ENCODE results near the gene ATP2A1.
A peak's percentile ranks its signal among the peaks of the same experiment; 100 is the strongest.

The ATP2A1 gene

DNA sequence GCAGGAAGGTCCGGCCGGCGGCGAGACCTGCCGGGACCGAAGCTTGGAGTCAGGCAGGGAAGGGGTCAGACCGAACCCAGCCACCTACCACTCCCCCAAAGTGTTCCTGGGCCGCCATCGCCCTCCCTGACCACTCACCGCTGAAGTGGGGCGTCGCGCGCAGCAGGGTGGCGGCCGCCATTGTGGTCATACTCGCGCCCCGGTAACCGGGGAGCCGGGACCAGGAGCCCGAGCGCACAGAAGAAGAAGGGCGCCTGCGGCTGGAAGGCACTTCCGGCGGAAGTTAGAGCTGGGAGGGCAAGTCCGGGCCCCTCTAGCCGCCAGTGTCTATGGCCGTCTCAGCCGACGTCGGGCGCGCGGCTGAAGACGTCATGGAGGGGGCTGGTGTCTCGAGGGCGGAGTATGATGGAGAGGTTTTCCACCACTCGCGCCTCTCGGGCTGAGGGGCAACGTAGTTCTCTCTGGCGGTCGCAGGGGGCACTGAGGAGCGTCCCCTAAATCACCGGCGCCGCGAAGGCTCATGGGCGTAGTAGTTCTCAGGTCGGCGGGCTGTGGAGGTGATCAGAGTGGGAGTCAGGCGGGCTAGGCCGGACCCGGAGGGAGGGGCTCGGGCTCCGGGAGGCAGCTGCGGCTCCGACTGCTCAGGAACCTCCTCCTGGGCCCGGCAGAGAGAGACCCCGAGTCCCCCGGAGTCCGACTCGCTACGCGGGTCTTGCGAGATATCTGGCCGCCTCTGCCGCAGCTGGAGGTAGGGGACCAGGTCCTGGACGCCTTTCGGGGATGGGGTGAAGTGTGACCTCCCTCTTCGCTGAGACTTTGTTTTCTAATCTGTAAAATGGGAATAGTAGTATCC is 32.0 kb upstream of the ATP2A1 start, which contains the start of gene TUFM:
Gene TUFM (minus strand): TSS at position 269 of the 853 bp plus-strand sequence. CDS start 79 bp downstream, at position 190.
- H3K23ac ChIP-seq (ENCODE audit: low read length) = no peak within 1 kb of the TSS
- peak within 1 kb of the TSS; percentile 81 for H3K4me2 ChIP-seq (ENCODE audit: low read length)
- peak within 1 kb of the TSS; percentile 99 for H3K4me3 ChIP-seq (ENCODE audit: low read depth, low read length)
- peaks cover 10% of the 10 kb centered on the region for H3K79me2 ChIP-seq (ENCODE audit: control insufficient read depth, insufficient read depth, low read length, poor library complexity)
- peak within 1 kb of the TSS; percentile 91 for H3K14ac ChIP-seq (ENCODE audit: low read length)
- H2AFZ ChIP-seq (ENCODE audit: insufficient read depth, low read length, poor library complexity) = peak within 1 kb of the TSS; percentile 82
- H3K9me3 ChIP-seq (ENCODE audit: insufficient read depth, low read depth, low read length) = no peaks in the 10 kb centered on the region
- peaks cover 6 to 16% of the 10 kb centered on the region in 2 experiments for H3K4me1 ChIP-seq (ENCODE audit: control insufficient read depth in 1 of 2, insufficient read depth in 2 of 2, low read length in 2 of 2)
- peaks cover 9% of the 10 kb centered on the region for H3K79me1 ChIP-seq (ENCODE audit: low read length)
- no peaks in the 10 kb centered on the region for H3K27me3 ChIP-seq (ENCODE audit: insufficient read depth, low read length)
- no peak within 1 kb of the TSS for H2BK12ac ChIP-seq (ENCODE audit: low read length)
- H3K27ac ChIP-seq (ENCODE audit: low read depth, low read length) = peak within 1 kb of the TSS; percentile 35
- peak within 1 kb of the TSS; percentile 75 for H4K12ac ChIP-seq (ENCODE audit: low read depth, low read length)
- WGBS (ENCODE audit: extremely low coverage, insufficient coverage, insufficient read length) = no CpG with 5 or more reads among the region's 73 CpGs
- H2AK5ac ChIP-seq (ENCODE audit: low read length) = peak within 1 kb of the TSS; percentile 86
- peak; percentile 97 to 98 for DNase-seq
- H3K18ac ChIP-seq (ENCODE audit: low read length) = peak within 1 kb of the TSS; percentile 68
- peak within 1 kb of the TSS; percentile 34 for H2BK120ac ChIP-seq (ENCODE audit: insufficient read depth, low read length, poor library complexity)
- H2BK5ac ChIP-seq (ENCODE audit: low read depth, low read length, poor library complexity) = peak within 1 kb of the TSS; percentile 48
- H3K36me3 ChIP-seq (ENCODE audit: control insufficient read depth in 1 of 2, insufficient read depth in 2 of 2, low read length in 2 of 2) = peaks cover 30 to 35% of the 10 kb centered on the region in 2 experiments
- H4K91ac ChIP-seq (ENCODE audit: low read depth, low read length) = peak within 1 kb of the TSS; percentile 78
- peak within 1 kb of the TSS; percentile 81 for H3K4ac ChIP-seq (ENCODE audit: low read depth, low read length)
- H3K9ac ChIP-seq (ENCODE audit: low read length) = peak within 1 kb of the TSS; percentile 95
- peak within 1 kb of the TSS; percentile 91 for H4K8ac ChIP-seq (ENCODE audit: low read depth, low read length)

- Histone ChIP-seq H3K79me2 (ENCODE audit: control insufficient read depth, insufficient read depth, low read length, poor library complexity) (peaks cover 10% of the 10 kb centered on the region), H3K18ac (ENCODE audit: low read length) (no peak overlapping the region), H3K9me3 (ENCODE audit: insufficient read depth, low read depth, low read length) (no peaks in the 10 kb centered on the region), H4K91ac (ENCODE audit: low read depth, low read length) (peak overlapping the region; percentile 70), H3K4me3 (ENCODE audit: low read depth, low read length) (peak overlapping the region; percentile 81), H3K23ac (ENCODE audit: low read length) (no peak overlapping the region), H2AK5ac (ENCODE audit: low read length) (peak overlapping the region; percentile 13), H3K9ac (ENCODE audit: low read length) (peak overlapping the region; percentile 95), H3K79me1 (ENCODE audit: low read length) (peaks cover 9% of the 10 kb centered on the region), H3K4ac (ENCODE audit: low read depth, low read length) (peak overlapping the region; percentile 19), H3K27me3 (ENCODE audit: insufficient read depth, low read length) (no peaks in the 10 kb centered on the region), H2BK5ac (ENCODE audit: low read depth, low read length, poor library complexity) (no peak overlapping the region), H4K12ac (ENCODE audit: low read depth, low read length) (peak overlapping the region; percentile 50), H4K8ac (ENCODE audit: low read depth, low read length) (peak overlapping the region; percentile 86), H2AFZ (ENCODE audit: insufficient read depth, low read length, poor library complexity) (peak overlapping the region; percentile 82), H3K14ac (ENCODE audit: low read length) (peak overlapping the region; percentile 64), H3K27ac (ENCODE audit: low read depth, low read length) (no peak overlapping the region), H3K4me1 (ENCODE audit: control insufficient read depth in 1 of 2, insufficient read depth in 2 of 2, low read length in 2 of 2) (peaks cover 6 to 16% of the 10 kb centered on the region in 2 experiments), H3K36me3 (ENCODE audit: control insufficient read depth in 1 of 2, insufficient read depth in 2 of 2, low read length in 2 of 2) (peaks cover 28 to 33% of the 10 kb centered on the region in 2 experiments), H3K4me2 (ENCODE audit: low read length) (peak overlapping the region; percentile 63), H2BK120ac (ENCODE audit: insufficient read depth, low read length, poor library complexity) (no peak overlapping the region), H2BK12ac (ENCODE audit: low read length) (no peak overlapping the region)
- WGBS (ENCODE audit: extremely low coverage, insufficient coverage, insufficient read length) = no CpG with 5 or more reads among the region's 5 CpGs
- DNase-seq = no peak
These were observed 31.4 kb upstream of the ATP2A1 start for GRCh38 chr16:28846933-28847273.

- Histone ChIP-seq H4K12ac (ENCODE audit: low read depth, low read length) (no peak overlapping the region), H3K23ac (ENCODE audit: low read length) (no peak overlapping the region), H3K36me3 (ENCODE audit: control insufficient read depth in 1 of 2, insufficient read depth in 2 of 2, low read length in 2 of 2) (no peaks in the 10 kb centered on the region), H2BK120ac (ENCODE audit: insufficient read depth, low read length, poor library complexity) (no peak overlapping the region), H2AFZ (ENCODE audit: insufficient read depth, low read length, poor library complexity) (no peak overlapping the region), H3K18ac (ENCODE audit: low read length) (no peak overlapping the region), H3K9ac (ENCODE audit: low read length) (no peak overlapping the region), H3K4me2 (ENCODE audit: low read length) (no peak overlapping the region), H3K4me1 (ENCODE audit: control insufficient read depth in 1 of 2, insufficient read depth in 2 of 2, low read length in 2 of 2) (peaks cover 0 to 2% of the 10 kb centered on the region in 2 experiments), H3K9me3 (ENCODE audit: insufficient read depth, low read depth, low read length) (no peaks in the 10 kb centered on the region), H3K4ac (ENCODE audit: low read depth, low read length) (no peak overlapping the region), H3K4me3 (ENCODE audit: low read depth, low read length) (no peak overlapping the region), H2BK12ac (ENCODE audit: low read length) (no peak overlapping the region), H2AK5ac (ENCODE audit: low read length) (no peak overlapping the region), H3K27me3 (ENCODE audit: insufficient read depth, low read length) (no peaks in the 10 kb centered on the region), H3K79me1 (ENCODE audit: low read length) (peaks cover 2% of the 10 kb centered on the region), H3K79me2 (ENCODE audit: control insufficient read depth, insufficient read depth, low read length, poor library complexity) (peaks cover under 1% of the 10 kb centered on the region), H2BK5ac (ENCODE audit: low read depth, low read length, poor library complexity) (no peak overlapping the region), H4K8ac (ENCODE audit: low read depth, low read length) (no peak overlapping the region), H3K14ac (ENCODE audit: low read length) (no peak overlapping the region), H3K27ac (ENCODE audit: low read depth, low read length) (no peak overlapping the region), H4K91ac (ENCODE audit: low read depth, low read length) (no peak overlapping the region)
- WGBS (ENCODE audit: extremely low coverage, insufficient coverage, insufficient read length) = no CpG with 5 or more reads among the region's 8 CpGs
- peak; percentile 26 to 86 for DNase-seq
These were observed 19.9 kb upstream of the ATP2A1 start for GRCh38 chr16:28858421-28858820.

DNA sequence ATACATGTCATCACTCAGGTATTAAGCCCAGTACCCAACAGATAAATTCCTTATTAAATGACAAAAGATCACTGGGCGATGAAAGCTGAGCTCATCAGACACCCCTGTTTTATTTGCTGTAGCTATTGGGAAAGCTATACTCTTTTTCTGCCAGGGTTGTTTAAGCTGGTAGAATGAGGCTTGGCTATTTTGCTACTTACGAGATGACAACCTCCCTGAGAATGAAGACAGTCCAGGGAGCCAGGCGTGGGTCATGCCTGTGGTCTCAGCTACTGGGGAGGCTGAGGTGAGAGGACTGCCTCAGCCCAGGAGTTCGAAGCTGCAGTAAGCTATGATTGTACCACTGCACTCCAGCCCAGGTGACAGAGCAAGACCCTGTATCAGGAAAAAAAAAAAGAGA is 19.0 kb upstream of the ATP2A1 start:
- Histone ChIP-seq H2BK120ac (ENCODE audit: insufficient read depth, low read length, poor library complexity) (no peak overlapping the region), H3K79me2 (ENCODE audit: control insufficient read depth, insufficient read depth, low read length, poor library complexity) (peaks cover 9% of the 10 kb centered on the region), H3K18ac (ENCODE audit: low read length) (no peak overlapping the region), H3K9ac (ENCODE audit: low read length) (no peak overlapping the region), H2BK12ac (ENCODE audit: low read length) (no peak overlapping the region), H2AK5ac (ENCODE audit: low read length) (no peak overlapping the region), H3K4ac (ENCODE audit: low read depth, low read length) (no peak overlapping the region), H3K14ac (ENCODE audit: low read length) (no peak overlapping the region), H4K91ac (ENCODE audit: low read depth, low read length) (no peak overlapping the region), H4K12ac (ENCODE audit: low read depth, low read length) (no peak overlapping the region), H3K4me1 (ENCODE audit: control insufficient read depth in 1 of 2, insufficient read depth in 2 of 2, low read length in 2 of 2) (peaks cover 2% of the 10 kb centered on the region in 2 experiments), H2BK5ac (ENCODE audit: low read depth, low read length, poor library complexity) (no peak overlapping the region), H3K36me3 (ENCODE audit: control insufficient read depth in 1 of 2, insufficient read depth in 2 of 2, low read length in 2 of 2) (no peaks in the 10 kb centered on the region), H3K23ac (ENCODE audit: low read length) (no peak overlapping the region), H3K9me3 (ENCODE audit: insufficient read depth, low read depth, low read length) (no peaks in the 10 kb centered on the region), H3K79me1 (ENCODE audit: low read length) (peaks cover 6% of the 10 kb centered on the region), H3K27me3 (ENCODE audit: insufficient read depth, low read length) (no peaks in the 10 kb centered on the region), H3K4me2 (ENCODE audit: low read length) (no peak overlapping the region), H2AFZ (ENCODE audit: insufficient read depth, low read length, poor library complexity) (no peak overlapping the region), H4K8ac (ENCODE audit: low read depth, low read length) (no peak overlapping the region), H3K4me3 (ENCODE audit: low read depth, low read length) (no peak overlapping the region), H3K27ac (ENCODE audit: low read depth, low read length) (no peak overlapping the region)
- peak; percentile 51 to 61 for DNase-seq
- WGBS (ENCODE audit: extremely low coverage, insufficient coverage, insufficient read length) = no CpG with 5 or more reads among the region's 4 CpGs

Measured in trophoblast cell (in vitro differentiated cells and primary cell).